Ammon's horn (tissue), 1 donor: ENCODE results near the gene MRS2.
"Not testable (repeated sequence)": the region's sequence is repeated elsewhere in the genome, so short reads cannot be mapped to it uniquely, and the experiment has no call there.

Source experiments
- DNase-seq: peaks from one replicate; pipeline ENCODE4 v3.0.0-alpha.2; 2016; ENCODE audit warnings: low spot score

The MRS2 gene, protein sequence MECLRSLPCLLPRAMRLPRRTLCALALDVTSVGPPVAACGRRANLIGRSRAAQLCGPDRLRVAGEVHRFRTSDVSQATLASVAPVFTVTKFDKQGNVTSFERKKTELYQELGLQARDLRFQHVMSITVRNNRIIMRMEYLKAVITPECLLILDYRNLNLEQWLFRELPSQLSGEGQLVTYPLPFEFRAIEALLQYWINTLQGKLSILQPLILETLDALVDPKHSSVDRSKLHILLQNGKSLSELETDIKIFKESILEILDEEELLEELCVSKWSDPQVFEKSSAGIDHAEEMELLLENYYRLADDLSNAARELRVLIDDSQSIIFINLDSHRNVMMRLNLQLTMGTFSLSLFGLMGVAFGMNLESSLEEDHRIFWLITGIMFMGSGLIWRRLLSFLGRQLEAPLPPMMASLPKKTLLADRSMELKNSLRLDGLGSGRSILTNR

DNA sequence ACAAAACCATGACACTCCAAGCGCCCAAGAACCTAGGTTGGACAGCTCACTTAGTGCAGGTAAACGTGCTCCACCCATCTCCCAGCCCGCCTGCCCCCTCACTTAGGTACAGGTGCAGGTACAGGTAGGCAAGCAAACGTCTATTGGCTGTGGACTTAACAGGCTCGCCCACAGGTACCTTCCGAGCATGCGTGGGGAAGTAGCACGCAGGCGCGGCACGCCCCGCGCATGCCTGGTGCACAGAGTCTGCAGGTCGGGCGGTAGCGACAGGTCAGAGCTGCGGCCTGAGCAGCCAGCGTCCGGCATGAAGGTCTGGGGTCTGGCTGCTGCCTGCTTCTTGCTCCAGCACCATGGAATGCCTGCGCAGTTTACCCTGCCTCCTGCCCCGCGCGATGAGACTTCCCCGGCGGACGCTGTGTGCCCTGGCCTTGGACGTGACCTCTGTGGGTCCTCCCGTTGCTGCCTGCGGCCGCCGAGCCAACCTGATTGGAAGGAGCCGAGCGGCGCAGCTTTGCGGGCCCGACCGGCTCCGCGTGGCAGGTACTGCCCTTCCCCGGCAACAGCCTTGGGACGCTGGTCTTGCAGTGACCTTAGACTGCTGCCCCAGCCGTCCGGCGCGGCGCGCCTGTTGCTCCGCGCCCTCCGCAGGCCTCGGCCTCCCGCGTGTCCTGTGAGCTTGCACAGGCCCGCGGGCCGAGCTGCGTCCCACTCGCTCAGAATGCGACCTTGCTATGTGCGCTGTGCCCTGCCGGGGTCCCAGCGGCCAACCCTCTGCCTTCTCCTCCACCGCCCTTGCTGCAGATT, at the start of gene MRS2:
Gene MRS2, plus strand, starts transcription at position 240 of the 804 bp plus-strand sequence. Its CDS starts 111 bp downstream, at position 351.
- peak; percentile 94 for DNase-seq

DNA sequence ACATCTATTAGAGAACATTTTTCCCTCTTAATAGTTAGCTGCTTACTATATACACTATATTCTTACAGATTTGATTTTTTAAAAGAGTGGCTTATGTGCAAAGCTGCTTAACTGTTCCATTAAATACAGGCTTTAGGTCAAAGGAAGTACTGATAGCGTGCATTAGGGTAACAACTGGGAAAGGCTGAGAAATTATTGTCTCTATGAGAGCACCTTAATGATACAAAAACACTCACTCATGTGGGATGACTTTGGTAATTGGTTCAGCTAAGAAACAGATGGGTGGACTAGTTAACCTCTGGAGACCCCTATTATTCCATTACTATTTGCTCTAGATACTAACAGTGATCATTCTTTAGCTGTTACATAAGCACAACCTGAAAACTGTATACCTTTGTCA, 48.9 kb upstream of the MRS2 start:
- DNase-seq, result no peak

DNA sequence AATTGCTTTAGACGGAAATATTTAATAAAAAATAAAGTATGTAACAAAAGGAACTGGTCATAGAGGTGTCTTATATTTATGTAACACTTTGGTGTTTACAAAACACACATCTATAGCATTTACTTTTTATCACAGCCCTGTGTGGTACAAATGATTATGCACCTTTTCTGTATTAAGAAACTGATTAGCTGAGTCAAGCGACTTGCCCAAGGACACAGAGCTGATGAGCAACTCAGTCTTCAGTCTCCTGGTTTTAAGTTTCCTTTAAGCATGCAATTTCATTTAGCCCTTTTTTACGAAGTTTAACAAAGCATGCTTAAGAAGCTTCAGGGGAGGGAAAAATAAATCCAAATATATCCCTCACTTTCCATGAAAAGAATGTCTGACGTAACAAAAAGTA, 47.3 kb upstream of the MRS2 start:
- DNase-seq, result no peak

DNA sequence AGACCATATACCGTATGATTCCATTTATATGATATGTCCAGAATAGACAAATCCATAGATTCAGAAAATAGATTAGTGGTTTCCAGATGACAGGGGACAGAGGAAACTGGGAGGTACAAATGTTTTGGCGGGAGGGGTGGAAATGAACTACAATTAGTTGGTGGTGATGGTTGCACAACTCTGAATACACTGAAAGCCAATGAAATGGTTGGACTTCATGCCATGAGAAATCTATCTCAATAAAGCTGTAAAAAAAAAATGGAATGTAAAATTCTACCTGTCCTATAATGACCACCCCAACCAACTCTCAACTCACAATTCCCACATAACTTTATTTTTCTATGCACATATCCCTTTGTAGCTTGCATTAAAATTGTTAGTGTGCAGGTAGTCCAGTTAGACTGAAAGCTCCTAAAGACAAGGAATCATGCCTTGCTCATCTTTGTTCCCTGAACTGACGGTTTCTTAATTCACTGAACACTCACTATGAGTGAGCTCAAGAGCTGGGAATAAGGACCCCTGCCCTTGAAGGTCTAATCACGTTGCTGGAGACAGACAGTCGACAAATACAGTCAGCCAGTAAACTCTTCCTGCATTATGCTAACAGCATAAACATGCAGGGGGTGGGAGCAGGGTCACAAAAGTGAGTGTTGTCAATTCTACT, 46.3 kb upstream of the MRS2 start:
- DNase-seq, result no peak

DNA sequence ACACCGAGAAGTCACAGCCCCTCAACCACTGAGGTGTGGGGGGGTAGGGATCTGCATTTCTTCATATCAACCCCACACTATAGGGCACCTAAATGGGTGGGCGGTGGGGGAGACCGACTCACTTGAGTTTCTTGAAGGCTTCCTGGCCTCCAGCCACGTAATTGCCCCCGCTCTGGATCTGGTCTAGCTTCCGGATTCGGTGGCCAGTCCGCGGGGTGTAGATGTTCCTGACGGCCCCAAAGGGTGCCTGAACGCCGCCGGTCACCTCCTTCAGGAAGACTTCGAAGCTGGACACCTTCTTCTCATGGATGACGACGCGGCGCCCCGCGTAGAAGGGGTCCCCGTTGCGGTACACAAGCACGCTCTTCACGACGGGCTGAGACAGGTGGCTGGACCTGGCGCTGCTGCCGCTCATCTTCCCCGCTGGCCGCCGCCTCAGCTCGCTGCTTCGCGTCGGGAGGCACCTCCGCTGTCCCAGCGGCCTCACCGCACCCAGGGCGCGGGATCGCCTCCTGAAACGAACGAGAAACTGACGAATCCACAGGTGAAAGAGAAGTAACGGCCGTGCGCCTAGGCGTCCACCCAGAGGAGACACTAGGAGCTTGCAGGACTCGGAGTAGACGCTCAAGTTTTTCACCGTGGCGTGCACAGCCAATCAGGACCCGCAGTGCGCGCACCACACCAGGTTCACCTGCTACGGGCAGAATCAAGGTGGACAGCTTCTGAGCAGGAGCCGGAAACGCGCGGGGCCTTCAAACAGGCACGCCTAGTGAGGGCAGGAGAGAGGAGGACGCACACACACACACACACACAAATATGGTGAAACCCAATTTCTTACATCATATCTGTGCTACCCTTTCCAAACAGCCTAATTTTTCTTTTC, 45.2 kb upstream of the MRS2 start, which contains the start of gene DCDC2:
Gene DCDC2, minus strand, starts transcription at position 724 of the 883 bp plus-strand sequence. Its CDS starts 309 bp downstream, at position 415.
- DNase-seq, result no peak

DNA sequence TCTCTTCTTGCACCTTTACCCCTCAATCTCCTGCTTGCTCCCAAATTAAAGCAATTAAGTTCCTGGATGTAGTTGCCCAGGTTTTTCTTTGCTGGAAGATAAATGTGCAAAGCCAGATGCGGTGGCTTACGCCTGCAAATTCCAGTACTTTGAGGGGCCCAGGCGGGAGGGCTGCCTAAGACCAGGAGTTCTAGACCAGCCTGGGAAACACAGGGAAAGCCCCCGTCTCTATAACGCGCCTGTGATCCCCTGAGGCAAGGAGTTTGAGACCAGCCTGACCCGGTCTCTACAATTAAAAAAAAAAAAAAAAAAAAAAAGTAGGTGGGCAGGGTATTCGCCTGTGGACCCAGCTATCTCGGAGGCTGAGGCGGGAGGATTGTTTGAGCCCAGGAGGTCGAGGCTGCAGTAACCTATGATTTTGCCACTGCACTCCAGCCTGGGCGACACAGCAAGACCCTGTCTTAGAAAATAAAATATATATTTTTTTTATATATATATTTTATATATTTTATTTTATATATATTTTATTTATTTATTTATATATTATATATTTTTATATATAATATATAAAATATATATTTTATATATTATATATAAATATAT, 44.4 kb upstream of the MRS2 start:
- DNase-seq, result no peak

DNA sequence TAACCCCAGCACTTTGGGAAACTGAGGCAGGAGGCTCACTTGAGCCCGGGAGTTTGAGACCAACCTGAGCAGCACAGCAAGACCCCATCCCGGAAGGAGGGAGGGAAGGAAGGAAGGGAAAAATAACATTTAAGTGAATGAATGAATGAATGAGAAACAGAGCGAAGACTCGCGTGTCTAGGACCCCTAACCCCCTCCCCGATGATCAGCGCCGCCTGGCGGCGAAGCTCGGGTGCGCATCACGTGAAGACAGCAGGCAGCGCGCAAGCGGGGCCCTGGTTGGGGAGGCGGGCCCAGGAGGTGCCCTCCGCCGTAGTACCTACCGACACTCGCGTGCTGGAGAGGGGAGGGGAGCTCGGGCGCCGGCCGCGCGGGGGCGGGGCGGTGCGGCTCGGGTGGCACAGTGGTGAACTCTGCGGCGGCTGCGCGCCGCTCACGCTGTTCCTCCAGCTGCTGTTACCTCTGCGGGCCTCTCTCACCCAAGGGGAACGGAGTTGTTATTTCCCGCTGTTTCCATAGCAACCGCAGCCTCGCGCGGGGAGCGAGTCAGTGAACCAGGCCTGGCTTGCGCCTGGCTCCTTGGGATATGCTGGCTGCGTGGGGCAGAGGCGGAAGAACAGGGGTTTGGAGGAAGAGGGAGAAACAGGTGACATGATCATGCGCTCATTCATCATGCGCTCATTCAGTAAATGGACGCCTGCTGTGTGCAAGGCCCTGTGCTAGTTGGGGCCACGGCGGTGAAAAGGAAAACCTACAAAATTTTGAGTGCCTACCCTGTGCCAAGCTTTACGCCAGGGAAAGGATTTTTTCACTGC, 42.9 kb upstream of the MRS2 start:
- DNase-seq, result peak; percentile 69

DNA sequence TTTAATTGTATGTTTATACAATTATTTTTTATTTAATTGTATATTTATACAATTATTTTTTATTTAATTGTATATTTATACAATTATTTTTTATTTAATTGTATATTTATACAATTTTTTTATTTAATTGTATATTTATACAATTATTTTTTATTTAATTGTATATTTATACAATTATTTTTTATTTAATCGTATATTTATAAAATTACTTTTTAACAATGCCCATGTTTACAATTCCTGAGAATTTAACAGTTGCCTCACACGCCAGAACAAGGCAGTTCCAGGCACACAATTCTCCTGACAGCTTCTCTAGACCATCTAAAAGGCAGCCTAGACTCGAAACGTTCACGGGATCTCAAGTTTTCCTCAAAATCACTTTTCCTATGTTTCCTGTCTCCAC, 40.4 kb upstream of the MRS2 start:
- DNase-seq, result not testable (repeated sequence)

DNA sequence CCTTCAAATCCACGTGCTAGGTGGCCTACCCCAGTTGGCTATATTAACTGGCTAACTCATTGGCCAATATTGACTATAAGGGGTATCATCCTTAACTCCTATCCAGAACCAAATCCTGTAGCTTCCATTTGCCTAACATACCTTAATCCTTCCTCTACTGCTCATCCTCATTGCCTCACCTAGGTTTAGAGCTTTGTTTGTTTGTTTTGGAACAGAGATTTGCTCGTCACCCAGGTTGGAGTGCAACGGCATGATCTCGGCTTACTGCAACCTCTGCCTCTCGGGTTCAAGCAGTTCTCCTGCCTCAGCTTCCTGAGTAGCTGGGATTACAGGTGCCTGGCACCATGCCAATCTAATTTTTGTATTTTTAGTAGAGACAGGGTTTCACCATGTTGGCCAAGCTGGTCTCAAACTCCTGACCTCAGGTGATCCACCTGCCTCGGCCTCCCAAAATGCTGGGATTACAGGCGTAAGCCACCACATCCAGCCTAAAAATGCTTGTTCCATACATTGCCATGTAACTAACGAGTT, 37.6 kb upstream of the MRS2 start:
- not testable (repeated sequence) for DNase-seq

DNA sequence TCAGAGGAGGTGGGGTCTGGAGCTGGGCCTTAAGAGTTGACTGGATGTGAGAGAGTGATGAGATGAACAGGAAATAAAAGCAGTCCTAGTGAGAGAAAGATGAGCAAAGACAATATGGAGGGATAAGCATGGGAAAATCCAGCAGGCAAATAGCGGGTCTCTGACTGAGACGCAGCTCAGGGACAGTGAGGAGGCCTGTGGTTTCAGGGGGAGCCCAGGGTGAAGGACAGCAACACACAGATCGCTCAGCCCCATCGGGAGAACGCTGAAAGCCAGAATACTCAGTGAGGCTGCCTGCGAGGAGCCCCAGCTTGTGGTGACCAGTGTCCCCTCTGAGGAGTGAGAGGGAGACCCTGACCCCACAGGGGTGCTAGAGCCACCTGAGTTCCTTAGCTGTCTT, 28.1 kb upstream of the MRS2 start:
- DNase-seq, result no peak

DNA sequence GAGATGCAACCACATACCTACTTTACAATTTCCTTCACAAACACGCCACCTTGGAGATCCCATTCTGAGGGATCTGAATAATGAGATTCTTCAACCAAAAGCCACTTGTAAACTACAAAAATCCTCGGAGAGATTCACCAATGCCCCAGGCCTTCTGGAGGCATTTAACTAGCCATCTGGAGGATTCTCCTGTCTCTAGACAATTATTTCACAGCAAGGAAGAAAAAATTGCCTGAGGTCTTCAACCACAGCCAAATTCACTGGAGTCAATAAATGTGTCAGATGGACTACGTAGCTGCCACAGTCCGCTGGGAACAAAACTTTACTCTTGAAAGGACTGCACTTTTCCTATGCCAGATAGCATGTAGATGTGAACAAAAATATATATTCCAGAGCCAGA, 25.9 kb upstream of the MRS2 start:
- DNase-seq, result no peak

DNA sequence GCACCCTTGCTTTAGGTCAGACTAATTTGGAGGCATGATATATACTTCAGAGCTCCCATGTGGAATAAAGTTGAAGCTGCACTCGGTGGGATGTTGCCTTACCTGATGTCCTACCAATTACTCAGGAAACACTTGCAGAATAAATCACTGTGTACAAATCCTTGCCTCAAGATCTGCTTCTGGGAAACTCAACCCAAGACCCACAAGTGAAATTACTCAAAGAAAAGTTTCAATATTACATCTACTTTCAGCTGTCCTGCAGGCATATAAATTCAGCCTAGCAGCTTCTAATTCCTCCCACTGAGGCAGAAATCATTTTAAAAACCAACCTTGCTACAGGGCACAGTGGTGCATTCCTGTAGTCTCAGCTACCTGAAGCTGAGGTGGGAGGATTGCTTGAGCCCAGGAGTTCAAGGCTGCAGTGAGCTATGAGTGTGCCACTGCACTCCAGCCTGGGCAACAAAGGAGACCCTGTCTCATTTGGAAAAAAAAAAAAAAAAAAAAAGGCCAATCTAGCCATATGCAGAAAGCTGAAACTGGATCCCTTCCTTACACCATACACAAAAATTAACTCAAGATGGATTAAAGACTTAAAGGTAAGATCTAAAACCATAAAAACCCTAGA, 24.2 kb upstream of the MRS2 start:
- DNase-seq, result no peak

DNA sequence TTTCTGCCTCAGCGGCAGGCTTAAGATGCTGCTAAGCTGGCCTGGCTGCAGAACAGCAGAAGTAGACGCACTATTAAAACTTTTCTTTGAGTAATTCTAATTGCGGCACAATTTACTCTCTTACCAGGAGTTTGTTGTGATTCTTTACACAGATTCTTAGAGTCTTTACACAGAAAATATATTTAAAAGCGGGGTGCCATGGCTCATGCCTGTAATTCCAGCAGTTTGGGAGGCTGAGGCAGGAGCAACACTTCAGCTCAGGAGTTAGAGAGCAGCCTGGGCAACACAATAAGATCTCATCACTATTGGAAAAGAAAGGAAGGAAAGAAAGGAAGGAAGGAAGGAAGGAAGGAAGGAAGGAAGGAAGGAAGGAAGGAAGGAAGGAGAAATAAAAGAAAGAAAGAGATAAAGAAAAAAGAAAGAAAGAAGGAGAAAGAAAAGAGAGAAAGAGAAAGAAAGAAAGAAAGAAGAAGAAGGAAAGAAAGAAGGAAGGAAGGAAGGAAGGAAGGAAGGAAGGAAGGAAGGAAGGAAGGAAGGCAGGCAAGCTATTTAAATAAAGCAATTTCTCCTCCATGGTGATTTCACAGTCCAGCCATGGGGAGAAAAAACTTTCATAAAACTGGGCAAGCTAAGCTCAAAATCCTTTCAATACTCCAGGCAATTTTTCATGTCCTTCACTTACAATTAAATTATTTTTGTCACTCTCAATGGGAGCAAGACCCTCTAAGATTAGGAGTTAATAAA, 21.1 kb upstream of the MRS2 start:
- DNase-seq, result no peak

DNA sequence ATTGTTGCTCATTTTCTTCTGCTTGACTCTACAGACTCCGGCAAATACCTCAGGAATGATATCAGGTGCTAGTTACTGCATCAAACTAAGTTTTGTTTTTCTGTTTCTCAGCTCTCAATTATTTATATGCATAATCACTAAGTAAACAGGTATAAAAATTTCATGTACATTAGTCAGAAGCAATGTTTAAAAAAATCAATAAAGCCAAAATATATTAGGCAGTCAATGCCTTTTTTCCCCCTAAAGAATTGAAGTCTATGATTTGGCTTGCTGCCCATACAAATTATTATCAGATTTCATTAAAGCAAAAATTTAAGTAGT, 20.6 kb upstream of the MRS2 start:
- no peak for DNase-seq

DNA sequence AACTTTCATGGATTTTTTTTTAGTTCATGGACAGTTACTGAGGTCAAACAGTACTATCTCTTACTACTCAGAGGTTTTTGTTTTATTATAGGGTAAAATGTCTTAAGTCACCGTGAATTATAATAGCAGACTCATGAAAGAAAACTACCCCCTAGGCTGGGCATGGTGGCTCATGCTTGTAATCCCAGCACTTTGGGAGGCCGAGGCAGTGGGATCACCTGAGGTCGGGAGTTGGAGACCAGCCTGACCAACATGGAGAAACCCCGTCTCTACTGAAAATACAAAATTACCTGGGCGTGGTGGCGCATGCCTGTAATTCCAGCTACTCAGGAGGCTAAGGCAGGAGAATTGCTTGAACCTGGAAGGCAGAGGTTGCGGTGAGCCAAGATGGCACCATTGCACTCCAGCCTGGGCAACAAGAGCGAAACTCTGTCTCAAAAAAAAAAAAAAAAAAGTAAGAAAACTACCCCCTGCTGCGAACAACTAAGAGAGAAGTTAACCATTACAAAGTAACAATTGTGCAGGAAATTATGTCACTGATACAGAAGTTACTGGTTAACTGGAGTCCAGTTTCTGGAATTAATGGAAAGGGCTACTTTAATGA, 19.7 kb upstream of the MRS2 start:
- DNase-seq, result not testable (repeated sequence)

DNA sequence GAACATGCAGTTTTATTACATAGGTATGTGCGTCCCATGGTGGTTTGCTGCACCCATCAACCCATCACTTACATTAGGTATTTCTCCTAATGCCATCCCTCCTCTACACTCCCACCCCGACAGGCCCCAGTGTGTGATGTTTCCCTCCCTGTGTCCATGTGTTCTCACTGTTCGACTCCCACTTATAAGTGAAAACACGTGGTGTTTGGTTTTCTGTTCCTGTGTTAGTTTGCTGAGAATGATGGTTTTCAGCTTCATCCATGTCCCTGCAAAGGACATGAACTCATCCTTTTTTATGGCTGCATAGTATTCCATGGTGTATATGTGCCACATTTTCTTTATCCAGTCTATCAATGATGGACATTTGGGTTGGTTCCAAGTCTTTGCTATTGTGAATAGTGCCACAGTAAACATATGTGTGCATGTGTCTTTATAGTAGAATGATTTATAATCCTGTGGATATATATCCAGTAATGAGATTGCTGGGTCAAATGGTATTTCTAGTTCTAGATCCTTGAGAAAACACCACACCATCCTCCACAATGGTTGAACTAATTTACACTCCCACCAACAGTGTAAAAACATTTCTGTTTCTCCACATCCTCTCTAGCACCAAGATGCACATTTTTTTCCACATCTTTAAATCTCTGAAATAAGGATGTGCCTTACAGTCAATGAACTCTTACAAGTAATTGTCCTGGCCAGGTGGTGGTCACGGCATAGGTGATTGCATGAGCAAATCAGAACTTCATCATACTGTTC, 18.2 kb upstream of the MRS2 start:
- not testable (repeated sequence) for DNase-seq

DNA sequence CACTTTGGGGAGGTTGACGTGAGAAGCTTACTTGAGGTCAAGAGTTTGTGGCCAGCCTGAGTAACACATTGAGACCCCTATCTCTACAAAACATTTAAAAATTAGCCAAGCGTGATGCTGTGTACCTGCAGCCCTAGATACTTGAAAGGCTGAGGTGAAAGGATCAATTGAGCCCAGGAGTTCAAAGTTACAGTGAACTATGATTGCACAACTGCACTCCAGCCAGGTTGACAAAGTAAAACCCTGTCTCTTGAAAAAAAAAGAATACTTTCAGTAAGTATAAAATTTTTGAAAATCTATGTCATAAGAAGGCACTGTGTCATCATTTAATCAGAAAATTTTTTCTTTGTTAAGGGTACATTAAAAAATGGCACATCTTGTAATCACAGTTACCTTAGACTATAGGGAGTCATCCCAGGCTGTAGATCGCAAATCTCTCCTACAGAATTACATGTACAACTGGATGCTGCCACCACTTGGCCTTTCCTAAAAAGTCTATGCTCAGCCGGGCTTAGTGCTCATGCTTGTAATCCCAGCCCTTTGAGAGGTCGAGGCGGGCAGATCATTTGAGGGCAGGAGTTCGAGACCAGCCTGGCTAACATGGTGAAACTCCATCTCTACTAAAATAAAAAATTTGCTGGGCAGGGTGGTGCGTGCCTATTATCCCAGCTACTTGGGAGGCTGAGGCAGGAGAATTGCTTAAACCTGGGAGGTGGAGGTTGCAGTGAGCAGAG, 17.0 kb upstream of the MRS2 start:
- DNase-seq, result no peak
